ENCODE results near the gene PADI3. TPM values are rescaled to one million over a fixed set of nuclear protein-coding genes. Genes with fewer than 3 reads are reported as not detected.
A peak's percentile ranks its signal among the peaks of the same experiment; 100 is the strongest.

Gene PADI3
- total RNA-seq, 1 experiment from 2014 or later: 2.5 TPM

DNA sequence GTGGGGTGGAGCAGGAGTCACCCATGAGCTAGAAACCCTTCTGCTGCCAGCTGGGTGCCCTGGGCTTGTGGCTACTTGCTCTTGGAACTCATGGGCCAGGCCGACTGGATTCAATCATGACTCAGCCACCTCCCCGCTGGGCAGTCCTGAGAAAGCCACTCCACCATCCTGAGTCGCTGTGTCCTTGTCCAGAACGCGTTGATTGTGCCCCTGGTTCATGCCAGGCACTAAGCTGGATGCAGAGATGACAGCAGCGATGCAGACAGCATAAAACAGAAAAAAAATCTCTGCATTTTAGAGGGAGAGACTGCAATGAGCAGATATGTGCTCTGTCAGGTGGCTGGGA lies 33.4 kb upstream of the PADI3 start:
- H3K9me3 Mint-ChIP-seq: no peaks in the 10 kb centered on the region

More for the DNA sequence above, 33.4 kb upstream of the PADI3 start:
- H4K20me1 ChIP-seq (ENCODE audit: control insufficient read depth, insufficient read depth, insufficient read length): no peaks in the 10 kb centered on the region
- H2BK5ac ChIP-seq (ENCODE audit: insufficient read length, low read length): no peak overlapping the region
- H3K27me3 ChIP-seq (ENCODE audit: insufficient read depth, low read length): no peaks in the 10 kb centered on the region
- WGBS (ENCODE audit: extremely low coverage, insufficient read length, low lambda C conversion rate): no CpG with 5 or more reads among the region's 6 CpGs
- H4K91ac ChIP-seq (ENCODE audit: insufficient read length, low read depth, low read length): no peak overlapping the region
- H2BK12ac ChIP-seq (ENCODE audit: insufficient read length, low read depth, low read length): no peak overlapping the region
- H2BK20ac ChIP-seq (ENCODE audit: low read depth, low read length, poor library complexity, severe bottlenecking): no peak overlapping the region
- H3K9ac ChIP-seq (ENCODE audit: extremely low read depth, insufficient read length, low read length): no peak overlapping the region
- H4K5ac ChIP-seq (ENCODE audit: insufficient read length, low read depth, low read length): no peak overlapping the region
- no peak overlapping the region for H4K8ac ChIP-seq (replicated peaks; ENCODE audit: insufficient read length, low read depth, low read length)
- no peak for DNase-seq
- no peaks in the 10 kb centered on the region for H3K9me3 ChIP-seq (ENCODE audit: control insufficient read depth, low read depth, low read length)
- no peak overlapping the region for H2BK15ac ChIP-seq (ENCODE audit: low read depth, low read length)
- no peak overlapping the region for H2AK5ac ChIP-seq (ENCODE audit: insufficient read length, low read length)
- H2AFZ ChIP-seq (ENCODE audit: low read length): no peak overlapping the region
- no peaks in the 10 kb centered on the region; the same call in 1 of the 2 replicates for H3K4me1 ChIP-seq (ENCODE audit: insufficient read depth, low read length)
- Mint-ChIP-seq H3K27me3 (ENCODE audit: low read depth) (peaks cover 6% of the 10 kb centered on the region), H3K36me3 (ENCODE audit: insufficient read depth in 1 of 3, low read depth in 3 of 3) (no peaks in the 10 kb centered on the region), H3K27ac (peak overlapping the region in 1 of 3 experiments; percentile 61; a peak in 2 of 7 replicates), H3K4me1 (peaks cover 32 to 41% of the 10 kb centered on the region in 2 experiments), H3K4me3 (no peak overlapping the region)
- no peak overlapping the region for H2BK120ac ChIP-seq (ENCODE audit: low read depth, low read length, poor library complexity, severe bottlenecking)
- no peak overlapping the region for H3K4me2 ChIP-seq (ENCODE audit: insufficient read depth, insufficient read length, low read length)
- TF ChIP-seq, protein P1, sequence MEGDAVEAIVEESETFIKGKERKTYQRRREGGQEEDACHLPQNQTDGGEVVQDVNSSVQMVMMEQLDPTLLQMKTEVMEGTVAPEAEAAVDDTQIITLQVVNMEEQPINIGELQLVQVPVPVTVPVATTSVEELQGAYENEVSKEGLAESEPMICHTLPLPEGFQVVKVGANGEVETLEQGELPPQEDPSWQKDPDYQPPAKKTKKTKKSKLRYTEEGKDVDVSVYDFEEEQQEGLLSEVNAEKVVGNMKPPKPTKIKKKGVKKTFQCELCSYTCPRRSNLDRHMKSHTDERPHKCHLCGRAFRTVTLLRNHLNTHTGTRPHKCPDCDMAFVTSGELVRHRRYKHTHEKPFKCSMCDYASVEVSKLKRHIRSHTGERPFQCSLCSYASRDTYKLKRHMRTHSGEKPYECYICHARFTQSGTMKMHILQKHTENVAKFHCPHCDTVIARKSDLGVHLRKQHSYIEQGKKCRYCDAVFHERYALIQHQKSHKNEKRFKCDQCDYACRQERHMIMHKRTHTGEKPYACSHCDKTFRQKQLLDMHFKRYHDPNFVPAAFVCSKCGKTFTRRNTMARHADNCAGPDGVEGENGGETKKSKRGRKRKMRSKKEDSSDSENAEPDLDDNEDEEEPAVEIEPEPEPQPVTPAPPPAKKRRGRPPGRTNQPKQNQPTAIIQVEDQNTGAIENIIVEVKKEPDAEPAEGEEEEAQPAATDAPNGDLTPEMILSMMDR (conservative IDR thresholded peaks at IDR 0.05): no peak
- no peak overlapping the region for H3K18ac ChIP-seq (ENCODE audit: insufficient read length, low read depth, low read length)
- no peak overlapping the region for H3T11ph ChIP-seq (ENCODE audit: low read length)
- no peak overlapping the region for H3K56ac ChIP-seq (ENCODE audit: insufficient read length, low read depth, low read length)
- H3K4ac ChIP-seq (ENCODE audit: low read depth, low read length): no peak overlapping the region
- H3K27ac ChIP-seq (ENCODE audit: insufficient read length, low read depth, low read length): no peak overlapping the region
- H3K23ac ChIP-seq (ENCODE audit: insufficient read length, low read depth, low read length): no peak overlapping the region
- H3K23me2 ChIP-seq (ENCODE audit: insufficient read length, low read depth, low read length, poor library complexity, severe bottlenecking): no peaks in the 10 kb centered on the region
- H3K79me2 ChIP-seq (ENCODE audit: insufficient read depth, low read length): no peaks in the 10 kb centered on the region
- no peaks in the 10 kb centered on the region for H3K79me1 ChIP-seq (ENCODE audit: insufficient read depth, low read depth, low read length, poor library complexity, severe bottlenecking)
- no peak overlapping the region for H3K14ac ChIP-seq (ENCODE audit: insufficient read depth, low read length)

All from H9 (cell line).